GM12878 (cell line): ENCODE data around the gene ADCY1. TPM values are rescaled to one million over a fixed set of nuclear protein-coding genes. Genes with fewer than 3 reads are reported as not detected.

Experiments
- ATAC-seq: fragments of 200-7000 bp; cut with Tn5 transposase; 3 replicates; pipeline ENCODE4 v1.9.1; 2020; ENCODE audit warnings: mild to moderate bottlenecking, moderate library complexity
- BruUV-seq: library from RNA; stranded (reverse); fragments of 400-500 nt; replicated peaks from 2 replicates; lab custom pipeline; 2021; lab: Mats Ljungman, UMichigan
- CTCF ChIA-PET: fragments of 300-600 bp; sonication (Branson Sonifier 250); formaldehyde crosslinking; extraction: SDS; loops from one replicate; lab custom pipeline; 2021; ENCODE audit warnings: inconsistent platforms; lab: Yijun Ruan, JAX
- POLR2A ChIA-PET: fragments of 350-600 bp; formaldehyde crosslinking; extraction: SDS; loops from one replicate; lab custom pipeline; 2021; ENCODE audit warnings: inconsistent platforms; lab: Charles Lee
- RAD21 ChIA-PET: fragments of 300-600 bp; sonication (Branson Sonifier 250); formaldehyde crosslinking; loops from one replicate; lab custom pipeline; 2023; ENCODE audit warnings: antibody characterized with exemption; ENCODE audit not compliant: unreplicated experiment; lab: Charles Lee
- SMC1A ChIA-PET: fragments of 300-600 bp; sonication (Branson Sonifier 250); formaldehyde crosslinking; loops from one replicate; lab custom pipeline; 2023; ENCODE audit not compliant: unreplicated experiment, uncharacterized antibody; lab: Charles Lee
- DNase-seq: peaks from one replicate; pipeline ENCODE4 v3.0.0-alpha.2; 2011; ENCODE audit warnings: low read depth, low spot score
- FAIRE-seq: peaks from 3 replicates; lab custom pipeline; 2011; peaks lifted over from hg19 to GRCh38; lab: Jason Lieb, UNC
- H2AFZ ChIP-seq: 2 replicates; pipeline ENCODE4 v1.6.0; 2011; ENCODE audit warnings: low read depth, low read length, control low read depth; ENCODE audit not compliant: control insufficient read depth
- H3K27ac ChIP-seq: 2 replicates; pipeline ENCODE4 v1.5.1; 2011; ENCODE audit warnings: control low read depth; ENCODE audit not compliant: control insufficient read depth, insufficient read depth
- H3K27me3 ChIP-seq, 2 experiments: replicated peaks in 1 of 2; 2 replicates each; pipeline versions ENCODE4 v1.6.0 to v1.6.1; 2011; ENCODE audit warnings: low read length in 1 of 2; ENCODE audit not compliant: control insufficient read depth in 2 of 2, insufficient read depth in 2 of 2
- H3K36me3 ChIP-seq, 2 experiments: 2 replicates each; pipeline ENCODE4 v1.5.1; 2011; ENCODE audit warnings: low read length in 1 of 2; ENCODE audit not compliant: control insufficient read depth in 2 of 2, insufficient read depth in 2 of 2
- H3K4me1 ChIP-seq: 2 replicates; pipeline ENCODE4 v1.6.1; 2011; ENCODE audit warnings: mild to moderate bottlenecking, low read length, moderate library complexity, mixed read lengths; ENCODE audit not compliant: control insufficient read depth, insufficient read depth
- H3K4me2 ChIP-seq: 2 replicates; pipeline ENCODE4 v1.6.0; 2011; ENCODE audit warnings: control low read depth; ENCODE audit not compliant: control insufficient read depth, insufficient read depth
- H3K4me3 ChIP-seq: fragments of 200-600 bp; sonication (generic); 2 replicates; pipeline ENCODE4 v1.5.1; 2016
- H3K79me2 ChIP-seq: 2 replicates; pipeline ENCODE4 v1.6.0; 2011; ENCODE audit warnings: low read length; ENCODE audit not compliant: control insufficient read depth, insufficient read depth
- H3K9ac ChIP-seq: 2 replicates; pipeline ENCODE4 v1.8.0; 2011; ENCODE audit warnings: low read length, control low read depth, mixed read lengths; ENCODE audit not compliant: control insufficient read depth, insufficient read depth
- H3K9me3 ChIP-seq: replicated peaks from 3 replicates; pipeline ENCODE4 v1.5.1; 2011; ENCODE audit warnings: mild to moderate bottlenecking, low read length; ENCODE audit not compliant: control insufficient read depth, insufficient read depth
- H4K20me1 ChIP-seq: 2 replicates; pipeline ENCODE4 v1.6.0; 2011; ENCODE audit not compliant: control insufficient read depth, insufficient read depth
- ATF2 ChIP-seq: IDR thresholded peaks from 2 replicates; pipeline ENCODE4 v1.6.1; 2012; ENCODE audit warnings: low read length, inconsistent platforms
- EGR1 ChIP-seq, 2 experiments: IDR thresholded peaks; 1 replicate in 1 of 2; 2 replicates in 1 of 2; pipeline ENCODE4 v1.6.1; 2011 to 2012; ENCODE audit warnings: low read depth in 2 of 2, low read length in 2 of 2, borderline replicate concordance in 1 of 2, mild to moderate bottlenecking in 1 of 2, moderate library complexity in 1 of 2
- HDAC6 ChIP-seq: fragments of 200-600 bp; sonication (generic); IDR thresholded peaks from one replicate; pipeline ENCODE4 v1.8.0; 2017; ENCODE audit warnings: antibody characterized with exemption; ENCODE audit not compliant: unreplicated experiment
- IKZF1 ChIP-seq: fragments of 450-650 bp; conservative IDR thresholded peaks from 2 replicates; pipeline ENCODE4 v1.6.1; 2017; ENCODE audit warnings: antibody characterized with exemption, mild to moderate bottlenecking
- IRF5 ChIP-seq: fragments of 450-650 bp; IDR thresholded peaks from 2 replicates; pipeline ENCODE4 v1.6.1; 2017; ENCODE audit warnings: borderline replicate concordance
- MAX ChIP-seq: IDR thresholded peaks from 2 replicates; pipeline ENCODE4 v1.6.1; 2012; ENCODE audit warnings: low read depth, low read length, improper control_type of control experiment
- NBN ChIP-seq: fragments of 450-650 bp; IDR thresholded peaks from 2 replicates; pipeline ENCODE4 v1.6.1; 2016
- NR2F1 ChIP-seq: fragments of 450-650 bp; conservative IDR thresholded peaks from 2 replicates; pipeline ENCODE4 v1.6.1; 2017; ENCODE audit warnings: mild to moderate bottlenecking
- SIX5 ChIP-seq: IDR thresholded peaks from 2 replicates; pipeline ENCODE4 v1.6.1; 2011; ENCODE audit warnings: mild to moderate bottlenecking, low read depth, low read length, moderate library complexity; ENCODE audit not compliant: severe bottlenecking
- ZBED1 ChIP-seq: IDR thresholded peaks from 2 replicates; pipeline ENCODE4 v1.6.1; 2016; ENCODE audit warnings: borderline replicate concordance
- ZNF217 ChIP-seq: fragments of 450-650 bp; IDR thresholded peaks from 2 replicates; pipeline ENCODE4 v1.6.1; 2017; ENCODE audit warnings: antibody characterized with exemption, mild to moderate bottlenecking
- ZSCAN29 ChIP-seq: fragments of 450-650 bp; IDR thresholded peaks from 2 replicates; pipeline ENCODE4 v1.6.1; 2017; ENCODE audit warnings: mild to moderate bottlenecking, moderate library complexity
- WGBS: methylation state at CpG from one replicate; pipeline ENCODE4 v1.1.6; 2016; ENCODE audit warnings: low lambda C conversion rate; ENCODE audit not compliant: insufficient replicate concordance, insufficient coverage; ENCODE audit errors: missing lambda C conversion rate; 5-methylcytosine and 5-hydroxymethylcytosine counted together
- in situ Hi-C: fragments of 300-500 bp; cut with MboI; formaldehyde crosslinking; loops from 9 replicates; pipeline ENCODE4 v1.14.3; 2018; ENCODE audit warnings: mixed read lengths
- intact Hi-C: fragments of 100-400 bp; cut with micrococcal nuclease; formaldehyde crosslinking; loops from one replicate; pipeline ENCODE4 v1.14.2; 2022; ENCODE audit not compliant: unreplicated experiment
- polyA plus RNA-seq, 11 experiments: library from polyadenylated mRNA; depleted of rRNA in 4 of 11; unstranded in 6 of 11; stranded (reverse) in 5 of 11; fragments of >200 nt; fragmentation: Nextera tagmentation in 4 of 11; fragmentation: Illumina TruSeq in 1 of 11; extraction: Ambion mirVana in 4 of 11; extraction: Trizol in 1 of 11; gene quantifications; 1 replicate in 1 of 11; 2 replicates in 10 of 11; pipeline versions ENCODE4 v1.2.1 to v1.2.3, GENCODE V29; 2011 to 2016; ENCODE audit warnings: inconsistent platforms in 2 of 11, missing spikeins in 2 of 11, low read depth in 1 of 11
- total RNA-seq, 4 experiments: library from RNA; depleted of rRNA in 3 of 4; stranded (reverse); fragments of >200 nt in 3 of 4; fragmentation: Illumina TruSeq in 1 of 4; extraction: Trizol in 1 of 4; gene quantifications; 2 replicates each; pipeline versions ENCODE4 v1.2.1 to v1.2.3, GENCODE V29; 2013 to 2021
- TF ChIP-seq, protein P1 (sequence below): fragments of 150-350 bp; IDR thresholded peaks from 2 replicates; pipeline ENCODE4 v1.6.1; 2016; ENCODE audit warnings: low read depth, low read length

Gene ADCY1
- total and polyA plus RNA-seq, 10 of the 15 experiments (the other 5 are each of a cell fraction or from before 2014, with no cell fraction given) = 0.13 to 1.4 (median 0.45) TPM; not detected in 1

DNA sequence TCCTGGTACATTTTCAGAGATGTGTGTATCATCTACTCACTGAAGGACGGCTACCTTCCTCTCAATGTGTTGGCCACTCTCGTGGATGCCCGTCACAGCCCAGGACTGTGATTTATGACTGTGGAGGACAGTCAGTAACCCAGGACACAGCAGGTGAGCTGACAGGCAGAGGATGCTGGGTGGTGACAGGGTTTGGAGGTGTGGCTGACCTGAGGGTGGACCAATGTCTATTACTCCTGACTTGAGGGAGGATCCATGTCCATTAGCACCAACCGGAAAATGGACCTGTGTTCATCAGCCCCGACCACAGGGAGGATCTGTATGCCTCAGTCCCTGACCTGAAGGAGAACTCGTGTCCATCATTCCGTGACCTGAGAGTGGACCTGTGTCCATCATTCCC, 96.1 kb downstream of the ADCY1 start:
- FAIRE-seq (no peak), DNase-seq (no peak), ATAC-seq (no peak)
- SMC1A ChIA-PET = no interaction called here
- CTCF ChIA-PET = no interaction called here
- intact Hi-C loops (no loop called here), in situ Hi-C loops (no loop called here)
- RAD21 ChIA-PET = no interaction called here
- BruUV-seq = no TSS peak
- no peaks in the 10 kb centered on the region for H3K36me3 ChIP-seq
- POLR2A ChIA-PET = no interaction called here
- H3K9ac ChIP-seq = no peak overlapping the region
- H2AFZ ChIP-seq = no peak overlapping the region
- H3K27me3 ChIP-seq = no peaks in the 10 kb centered on the region
- H3K9me3 ChIP-seq = no peaks in the 10 kb centered on the region
- no peak overlapping the region for H3K4me3 ChIP-seq
- WGBS = 41% methylated on average over 7 of the region's 7 CpGs
- H3K79me2 ChIP-seq = no peaks in the 10 kb centered on the region
- H3K4me2 ChIP-seq = no peak overlapping the region
- H4K20me1 ChIP-seq = no peaks in the 10 kb centered on the region
- H3K4me1 ChIP-seq = no peaks in the 10 kb centered on the region
- no peak for TF ChIP-seq NBN
- TF ChIP-seq SIX5 = no peak
- TF ChIP-seq ZSCAN29 = no peak
- no peak for TF ChIP-seq NR2F1
- no peak overlapping the region for H3K27ac ChIP-seq

GRCh38 chr7:45670717-45671116, 96.5 kb downstream of the ADCY1 start:
- Histone ChIP-seq H3K27ac (no peak overlapping the region), H4K20me1 (no peaks in the 10 kb centered on the region), H3K4me1 (no peaks in the 10 kb centered on the region), H2AFZ (no peak overlapping the region), H3K27me3 (no peaks in the 10 kb centered on the region), H3K9me3 (no peaks in the 10 kb centered on the region), H3K36me3 (no peaks in the 10 kb centered on the region), H3K4me3 (no peak overlapping the region), H3K79me2 (no peaks in the 10 kb centered on the region), H3K9ac (no peak overlapping the region), H3K4me2 (no peak overlapping the region)
- FAIRE-seq (no peak), ATAC-seq (no peak), DNase-seq (no peak)
- RAD21 ChIA-PET = no interaction called here
- SMC1A ChIA-PET = no interaction called here
- CTCF ChIA-PET = no interaction called here
- WGBS = 75% methylated on average over 4 of the region's 6 CpGs
- intact Hi-C loops = no loop called here
- in situ Hi-C loops = no loop called here
- no TSS peak for BruUV-seq
- POLR2A ChIA-PET = no interaction called here
- no peak for TF ChIP-seq ATF2
- TF ChIP-seq MAX = no peak
- no peak for TF ChIP-seq EGR1 (IDR thresholded peaks at IDR 0.05; ENCODE audit: borderline replicate concordance in 1 of 2, low read depth in 2 of 2, low read length in 2 of 2)
- TF ChIP-seq HDAC6 = no peak
- TF ChIP-seq ZBED1 = no peak
- no peak for TF ChIP-seq IKZF1
- TF ChIP-seq IRF5 = no peak
- no peak for TF ChIP-seq ZNF217
- TF ChIP-seq, protein P1, sequence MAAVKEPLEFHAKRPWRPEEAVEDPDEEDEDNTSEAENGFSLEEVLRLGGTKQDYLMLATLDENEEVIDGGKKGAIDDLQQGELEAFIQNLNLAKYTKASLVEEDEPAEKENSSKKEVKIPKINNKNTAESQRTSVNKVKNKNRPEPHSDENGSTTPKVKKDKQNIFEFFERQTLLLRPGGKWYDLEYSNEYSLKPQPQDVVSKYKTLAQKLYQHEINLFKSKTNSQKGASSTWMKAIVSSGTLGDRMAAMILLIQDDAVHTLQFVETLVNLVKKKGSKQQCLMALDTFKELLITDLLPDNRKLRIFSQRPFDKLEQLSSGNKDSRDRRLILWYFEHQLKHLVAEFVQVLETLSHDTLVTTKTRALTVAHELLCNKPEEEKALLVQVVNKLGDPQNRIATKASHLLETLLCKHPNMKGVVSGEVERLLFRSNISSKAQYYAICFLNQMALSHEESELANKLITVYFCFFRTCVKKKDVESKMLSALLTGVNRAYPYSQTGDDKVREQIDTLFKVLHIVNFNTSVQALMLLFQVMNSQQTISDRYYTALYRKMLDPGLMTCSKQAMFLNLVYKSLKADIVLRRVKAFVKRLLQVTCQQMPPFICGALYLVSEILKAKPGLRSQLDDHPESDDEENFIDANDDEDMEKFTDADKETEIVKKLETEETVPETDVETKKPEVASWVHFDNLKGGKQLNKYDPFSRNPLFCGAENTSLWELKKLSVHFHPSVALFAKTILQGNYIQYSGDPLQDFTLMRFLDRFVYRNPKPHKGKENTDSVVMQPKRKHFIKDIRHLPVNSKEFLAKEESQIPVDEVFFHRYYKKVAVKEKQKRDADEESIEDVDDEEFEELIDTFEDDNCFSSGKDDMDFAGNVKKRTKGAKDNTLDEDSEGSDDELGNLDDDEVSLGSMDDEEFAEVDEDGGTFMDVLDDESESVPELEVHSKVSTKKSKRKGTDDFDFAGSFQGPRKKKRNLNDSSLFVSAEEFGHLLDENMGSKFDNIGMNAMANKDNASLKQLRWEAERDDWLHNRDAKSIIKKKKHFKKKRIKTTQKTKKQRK = no peak
